Prostate gland (tissue), 2 donors: ENCODE measurements around the gene NMNAT2. TPM values are rescaled to one million over a fixed set of nuclear protein-coding genes. Genes with fewer than 3 reads are reported as not detected.

Source experiments
- DNase-seq: peaks from one replicate; pipeline ENCODE4 v3.0.0-alpha.2; 2019; ENCODE audit warnings: low spot score
- H3K27ac ChIP-seq, 2 donors: fragments of 200-600 bp; sonication (generic); 2 replicates each; pipeline ENCODE4 v1.5.1; 2017 to 2019
- H3K27me3 ChIP-seq: fragments of 200-600 bp; sonication (generic); replicated peaks from 2 replicates; pipeline ENCODE4 v1.5.1; 2019; ENCODE audit not compliant: insufficient read depth
- H3K36me3 ChIP-seq, 2 donors: fragments of 200-600 bp; sonication (generic); 1 replicate in 1 of 2; 2 replicates in 1 of 2; pipeline versions ENCODE4 v1.5.1 to v1.8.1; 2017 to 2019
- H3K4me1 ChIP-seq: fragments of 200-600 bp; sonication (generic); replicated peaks from 2 replicates; pipeline ENCODE4 v1.5.1; 2019
- H3K4me3 ChIP-seq, 2 donors: fragments of 200-600 bp; sonication (generic); 2 replicates each; pipeline ENCODE4 v1.5.1; 2017 to 2019
- H3K9me3 ChIP-seq: fragments of 200-600 bp; sonication (generic); 2 replicates; pipeline ENCODE4 v1.5.1; 2017
- CTCF ChIP-seq, 4 experiments: fragments of 200-600 bp in 2 of 4; fragments of 450-650 bp in 2 of 4; sonication (generic) in 2 of 4; IDR thresholded peaks; 1 replicate in 3 of 4; 2 replicates in 1 of 4; pipeline ENCODE4 v1.5.1; 2016 to 2019; ENCODE audit warnings: antibody characterized with exemption in 4 of 4, mild to moderate bottlenecking in 2 of 4, moderate library complexity in 2 of 4
- POLR2A ChIP-seq: fragments of 450-650 bp; IDR thresholded peaks from one replicate; pipeline ENCODE4 v1.6.1; 2016; ENCODE audit warnings: antibody characterized with exemption, mild to moderate bottlenecking
- POLR2AphosphoS5 ChIP-seq: sonication (generic); formaldehyde crosslinking; IDR thresholded peaks from one replicate; pipeline ENCODE4 v1.6.1; 2017; ENCODE audit warnings: antibody characterized with exemption
- WGBS: methylation state at CpG from one replicate; pipeline ENCODE4 v1.1.5; 2018; 5-methylcytosine and 5-hydroxymethylcytosine counted together
- intact Hi-C: fragments of 100-400 bp; cut with DNase I; formaldehyde crosslinking; loops from one replicate; pipeline ENCODE4 v1.14.2; 2022
- total RNA-seq, 2 donors: library from RNA; depleted of rRNA; stranded (reverse); fragments of >200 nt; gene quantifications; one replicate each; pipeline ENCODE4 v1.1.0, GENCODE V29; 2016

Gene NMNAT2
- total RNA-seq, 2 donors from 2014 or later = 0.27 to 41.0 TPM

- WGBS = 33% methylated on average over 1 of the region's 1 CpG
- H3K4me1 ChIP-seq = peaks cover 7% of the 10 kb centered on the region
- no peaks in the 10 kb centered on the region for H3K36me3 ChIP-seq
- H3K4me3 ChIP-seq = no peak overlapping the region
- TF ChIP-seq POLR2AphosphoS5 (no peak), CTCF (IDR thresholded peaks at IDR 0.05) (no peak)
- no peaks in the 10 kb centered on the region for H3K27me3 ChIP-seq
- no peak overlapping the region for H3K27ac ChIP-seq
- H3K9me3 ChIP-seq = no peaks in the 10 kb centered on the region
- DNase-seq = no peak
- intact Hi-C loops = loop anchor here (5.0 to 10.0 kb wide), 2 partner anchors 89 to 207 kb away; partner anchors contain the start of gene LAMC1
Observed at GRCh38 chr1:183231545-183231944, 186.6 kb downstream of the NMNAT2 start.

- no peaks in the 10 kb centered on the region for H3K27me3 ChIP-seq
- H3K4me1 ChIP-seq = peaks cover 7% of the 10 kb centered on the region
- no peaks in the 10 kb centered on the region for H3K9me3 ChIP-seq
- no peak for TF ChIP-seq POLR2AphosphoS5
- no peak for TF ChIP-seq CTCF (IDR thresholded peaks at IDR 0.05)
- no peak for TF ChIP-seq POLR2A
- intact Hi-C loops = loop anchor here (5.0 to 10.0 kb wide), 2 partner anchors 88 to 206 kb away; partner anchors contain the start of gene LAMC1
- H3K36me3 ChIP-seq = no peaks in the 10 kb centered on the region
- H3K27ac ChIP-seq = no peak overlapping the region
- DNase-seq = no peak
- WGBS = 86% methylated on average over 2 of the region's 2 CpGs
- no peak overlapping the region for H3K4me3 ChIP-seq
Observed at GRCh38 chr1:183230413-183230812, 187.8 kb downstream of the NMNAT2 start.

GRCh38 chr1:183228347-183229220 is 189.6 kb downstream of the NMNAT2 start:
- no peak overlapping the region for H3K27ac ChIP-seq
- DNase-seq = peak; percentile 42
- H3K36me3 ChIP-seq = no peaks in the 10 kb centered on the region
- H3K4me1 ChIP-seq = peaks cover 3% of the 10 kb centered on the region
- H3K9me3 ChIP-seq = no peaks in the 10 kb centered on the region
- intact Hi-C loops = no loop called here
- TF ChIP-seq CTCF (IDR thresholded peaks at IDR 0.05) (no peak), POLR2A (no peak), POLR2AphosphoS5 (no peak)
- WGBS = 56% methylated on average over 13 of the region's 13 CpGs
- no peaks in the 10 kb centered on the region for H3K27me3 ChIP-seq
- no peak overlapping the region for H3K4me3 ChIP-seq

GRCh38 chr1:183227422-183228346 is 190.5 kb downstream of the NMNAT2 start:
- no peak overlapping the region for H3K4me3 ChIP-seq
- H3K4me1 ChIP-seq = peaks cover 3% of the 10 kb centered on the region
- H3K9me3 ChIP-seq = no peaks in the 10 kb centered on the region
- intact Hi-C loops = no loop called here
- no peak overlapping the region for H3K27ac ChIP-seq
- 83% methylated on average over 16 of the region's 16 CpGs for WGBS
- no peaks in the 10 kb centered on the region for H3K27me3 ChIP-seq
- no peaks in the 10 kb centered on the region for H3K36me3 ChIP-seq
- TF ChIP-seq POLR2A (no peak), CTCF (IDR thresholded peaks at IDR 0.05) (peak in 2 of 4 experiments; percentile 43 to 60)
- DNase-seq = no peak
